WERI-Rb-1 (cell line): ENCODE data around the gene B3GAT2.
A peak's percentile ranks its signal among the peaks of the same experiment; 100 is the strongest.

ENCODE experiments used
- DNase-seq: peaks from one replicate; pipeline ENCODE4 v3.0.0-alpha.2; 2020
- H3K27ac ChIP-seq: fragments of 250-450 bp; sonication (Bioruptor Pico); 2 replicates; pipeline ENCODE4 v1.5.1; 2020; ENCODE audit warnings: mild to moderate bottlenecking, moderate library complexity
- H3K27me3 ChIP-seq: fragments of 250-450 bp; sonication (Bioruptor Pico); 2 replicates; pipeline ENCODE4 v1.5.1; 2021; ENCODE audit warnings: mild to moderate bottlenecking, low read depth, moderate library complexity; ENCODE audit not compliant: insufficient read depth, severe bottlenecking
- H3K36me3 ChIP-seq: fragments of 250-450 bp; sonication (Bioruptor Pico); 2 replicates; pipeline ENCODE4 v1.5.1; 2020; ENCODE audit warnings: mild to moderate bottlenecking, moderate library complexity
- H3K4me3 ChIP-seq: 2 replicates; pipeline ENCODE4 v1.5.1; 2011; ENCODE audit warnings: low read depth, mild to moderate bottlenecking, control low read depth, low read length
- H3K9me3 ChIP-seq: fragments of 250-450 bp; sonication (Bioruptor Pico); 2 replicates; pipeline ENCODE4 v1.5.1; 2021; ENCODE audit warnings: mild to moderate bottlenecking, moderate library complexity; ENCODE audit not compliant: severe bottlenecking
- CTCF ChIP-seq: IDR thresholded peaks from 2 replicates; pipeline ENCODE4 v1.5.1; 2011; ENCODE audit warnings: low read depth, mild to moderate bottlenecking, control low read depth, inconsistent platforms, low read length

Gene B3GAT2

GRCh38 chr6:70956451-70957283, at the start of gene B3GAT2:
Gene B3GAT2, minus strand, starts transcription at chr6:70957060. Its CDS starts 631 bp downstream, at chr6:70956429.
- TF ChIP-seq CTCF = no peak
- peaks cover 14% of the 10 kb centered on the region for H3K27me3 ChIP-seq
- H3K27ac ChIP-seq = no peak within 1 kb of the TSS
- H3K9me3 ChIP-seq = no peaks in the 10 kb centered on the region
- no peaks in the 10 kb centered on the region for H3K36me3 ChIP-seq
- peak within 1 kb of the TSS; percentile 71 for H3K4me3 ChIP-seq
- peak; percentile 32 for DNase-seq

- no peaks in the 10 kb centered on the region for H3K27me3 ChIP-seq
- no peaks in the 10 kb centered on the region for H3K36me3 ChIP-seq
- no peak overlapping the region for H3K27ac ChIP-seq
- no peaks in the 10 kb centered on the region for H3K9me3 ChIP-seq
- H3K4me3 ChIP-seq = no peak overlapping the region
- DNase-seq = no peak
- TF ChIP-seq CTCF = no peak
These were observed 41.3 kb upstream of the B3GAT2 start for GRCh38 chr6:70998148-70998547.

DNA sequence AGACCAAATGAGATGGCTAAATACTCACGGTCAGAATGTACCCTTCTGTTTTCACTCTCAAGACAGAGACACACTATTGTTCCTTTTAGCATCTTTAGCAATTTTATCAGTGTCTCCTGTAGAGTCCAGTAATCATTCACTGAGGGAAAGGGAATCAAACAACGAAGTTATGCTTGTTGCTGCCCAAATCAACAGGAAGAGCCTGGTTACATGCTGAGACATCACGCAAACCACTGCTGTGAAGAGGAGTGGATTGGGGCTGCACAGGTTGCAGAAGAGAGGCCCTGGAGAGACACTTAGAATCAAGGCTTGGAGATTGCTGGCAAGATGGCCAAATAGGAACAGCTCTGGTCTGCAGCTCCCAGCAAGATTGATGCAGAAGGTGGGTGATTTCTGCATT, 40.5 kb upstream of the B3GAT2 start:
- no peak overlapping the region for H3K4me3 ChIP-seq
- H3K27me3 ChIP-seq = no peaks in the 10 kb centered on the region
- no peak for DNase-seq
- no peak for TF ChIP-seq CTCF
- H3K9me3 ChIP-seq = no peaks in the 10 kb centered on the region
- no peaks in the 10 kb centered on the region for H3K36me3 ChIP-seq
- H3K27ac ChIP-seq = no peak overlapping the region

GRCh38 chr6:70996106-70996505, 39.2 kb upstream of the B3GAT2 start:
- H3K27me3 ChIP-seq = no peaks in the 10 kb centered on the region
- DNase-seq = no peak
- no peak overlapping the region for H3K4me3 ChIP-seq
- no peaks in the 10 kb centered on the region for H3K36me3 ChIP-seq
- TF ChIP-seq CTCF = no peak
- no peak overlapping the region for H3K27ac ChIP-seq
- no peaks in the 10 kb centered on the region for H3K9me3 ChIP-seq

GRCh38 chr6:70995411-70995810, 38.6 kb upstream of the B3GAT2 start:
- Histone ChIP-seq H3K27ac (no peak overlapping the region), H3K4me3 (no peak overlapping the region), H3K27me3 (no peaks in the 10 kb centered on the region), H3K9me3 (no peaks in the 10 kb centered on the region), H3K36me3 (no peaks in the 10 kb centered on the region)
- TF ChIP-seq CTCF = no peak
- DNase-seq = no peak

DNA sequence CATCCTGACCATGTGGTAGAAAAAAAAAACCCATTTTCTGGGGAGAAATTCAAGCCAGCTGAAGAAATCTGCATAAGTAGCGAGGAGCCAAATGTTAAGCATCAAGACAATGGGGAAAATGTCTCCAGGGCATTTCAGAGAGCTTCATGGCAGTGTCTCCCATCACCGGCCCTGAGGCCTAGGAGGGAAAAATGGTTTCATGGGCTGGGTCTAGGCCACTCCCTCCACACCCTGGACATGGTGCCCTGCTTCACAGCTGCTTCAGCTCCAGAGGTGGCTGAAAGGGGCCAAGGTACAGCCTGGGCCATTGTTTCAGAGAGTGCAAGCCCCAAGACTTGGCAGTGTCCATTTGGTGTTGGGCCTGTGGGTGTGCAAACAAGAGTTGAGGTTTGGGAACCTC, 34.4 kb upstream of the B3GAT2 start:
- TF ChIP-seq CTCF = no peak
- no peak overlapping the region for H3K27ac ChIP-seq
- no peak overlapping the region for H3K4me3 ChIP-seq
- no peak for DNase-seq
- H3K9me3 ChIP-seq = no peaks in the 10 kb centered on the region
- H3K27me3 ChIP-seq = no peaks in the 10 kb centered on the region
- no peaks in the 10 kb centered on the region for H3K36me3 ChIP-seq
